ENCODE results near the gene ARHGAP9.

ARHGAP9 gene

GRCh38 chr12:57488402-57489156, 8.9 kb upstream of the ARHGAP9 start:
- H3K27me3 ChIP-seq (ENCODE audit: control insufficient read depth, insufficient read depth, low read length), result no peaks in the 10 kb centered on the region
- H3K36me3 ChIP-seq (ENCODE audit: control insufficient read depth, insufficient read depth, low read length), result peaks cover 41% of the 10 kb centered on the region
- H3K27ac ChIP-seq (ENCODE audit: low read depth, low read length), result peak overlapping the region; percentile 93
- H3K4me1 ChIP-seq (ENCODE audit: control insufficient read depth, insufficient read depth, low read length), result peaks cover 5% of the 10 kb centered on the region; the same call in 1 of the 2 replicates
- H3K9ac ChIP-seq (ENCODE audit: low read depth, low read length), result peak overlapping the region; percentile 97
- H3K9me3 ChIP-seq (ENCODE audit: control insufficient read depth, insufficient read depth, low read length), result peaks cover 5% of the 10 kb centered on the region; the same call in 1 of the 2 replicates
- peak overlapping the region; percentile 91 for H3K4me3 ChIP-seq (ENCODE audit: low read depth, low read length)

- H3K27ac ChIP-seq (ENCODE audit: low read depth, low read length), result peak within 1 kb of the TSS; percentile 93
- H3K4me3 ChIP-seq (ENCODE audit: low read depth, low read length), result peak within 1 kb of the TSS; percentile 91
- H3K9ac ChIP-seq (ENCODE audit: low read depth, low read length), result peak within 1 kb of the TSS; percentile 97
- H3K9me3 ChIP-seq (ENCODE audit: control insufficient read depth, insufficient read depth, low read length), result peaks cover 2% of the 10 kb centered on the region; the same call in 1 of the 2 replicates
- H3K36me3 ChIP-seq (ENCODE audit: control insufficient read depth, insufficient read depth, low read length), result peaks cover 38% of the 10 kb centered on the region
- no peaks in the 10 kb centered on the region for H3K27me3 ChIP-seq (ENCODE audit: control insufficient read depth, insufficient read depth, low read length)
- H3K4me1 ChIP-seq (ENCODE audit: control insufficient read depth, insufficient read depth, low read length), result peaks cover 12% of the 10 kb centered on the region; the same call in 1 of the 2 replicates
These were observed 8.1 kb upstream of the ARHGAP9 start, which contains the start of gene MARS1 for GRCh38 chr12:57487597-57488401. Gene MARS1 (plus strand): TSS chr12:57488068. CDS start chr12:57488091, 23 bp downstream.

GRCh38 chr12:57487055-57487596, 7.5 kb upstream of the ARHGAP9 start:
- H3K4me3 ChIP-seq (ENCODE audit: low read depth, low read length), result no peak overlapping the region; the same call in 1 of the 2 replicates
- H3K27ac ChIP-seq (ENCODE audit: low read depth, low read length), result no peak overlapping the region

GRCh38 chr12:57485695-57486094, 6.0 kb upstream of the ARHGAP9 start:
- Histone ChIP-seq H3K4me3 (ENCODE audit: low read depth, low read length) (no peak overlapping the region), H3K36me3 (ENCODE audit: control insufficient read depth, insufficient read depth, low read length) (peaks cover 20% of the 10 kb centered on the region), H3K9ac (ENCODE audit: low read depth, low read length) (no peak overlapping the region), H3K4me1 (ENCODE audit: control insufficient read depth, insufficient read depth, low read length) (peaks cover 17% of the 10 kb centered on the region), H3K9me3 (ENCODE audit: control insufficient read depth, insufficient read depth, low read length) (no peaks in the 10 kb centered on the region), H3K27ac (ENCODE audit: low read depth, low read length) (no peak overlapping the region), H3K27me3 (ENCODE audit: control insufficient read depth, insufficient read depth, low read length) (no peaks in the 10 kb centered on the region)

More at GRCh38 chr12:57487055-57487596, 7.5 kb upstream of the ARHGAP9 start:
- no peak overlapping the region for H3K9ac ChIP-seq (ENCODE audit: low read depth, low read length)
- peaks cover 12% of the 10 kb centered on the region; the same call in 1 of the 2 replicates for H3K4me1 ChIP-seq (ENCODE audit: control insufficient read depth, insufficient read depth, low read length)
- no peaks in the 10 kb centered on the region for H3K27me3 ChIP-seq (ENCODE audit: control insufficient read depth, insufficient read depth, low read length)
- peaks cover 32% of the 10 kb centered on the region for H3K36me3 ChIP-seq (ENCODE audit: control insufficient read depth, insufficient read depth, low read length)
- H3K9me3 ChIP-seq (ENCODE audit: control insufficient read depth, insufficient read depth, low read length), result no peaks in the 10 kb centered on the region

GRCh38 chr12:57483466-57483865, 3.8 kb upstream of the ARHGAP9 start:
- Histone ChIP-seq H3K27me3 (ENCODE audit: control insufficient read depth, insufficient read depth, low read length) (no peaks in the 10 kb centered on the region), H3K36me3 (ENCODE audit: control insufficient read depth, insufficient read depth, low read length) (no peaks in the 10 kb centered on the region), H3K27ac (ENCODE audit: low read depth, low read length) (no peak overlapping the region), H3K9me3 (ENCODE audit: control insufficient read depth, insufficient read depth, low read length) (no peaks in the 10 kb centered on the region), H3K4me1 (ENCODE audit: control insufficient read depth, insufficient read depth, low read length) (peaks cover 12% of the 10 kb centered on the region), H3K4me3 (ENCODE audit: low read depth, low read length) (no peak overlapping the region), H3K9ac (ENCODE audit: low read depth, low read length) (no peak overlapping the region)

DNA sequence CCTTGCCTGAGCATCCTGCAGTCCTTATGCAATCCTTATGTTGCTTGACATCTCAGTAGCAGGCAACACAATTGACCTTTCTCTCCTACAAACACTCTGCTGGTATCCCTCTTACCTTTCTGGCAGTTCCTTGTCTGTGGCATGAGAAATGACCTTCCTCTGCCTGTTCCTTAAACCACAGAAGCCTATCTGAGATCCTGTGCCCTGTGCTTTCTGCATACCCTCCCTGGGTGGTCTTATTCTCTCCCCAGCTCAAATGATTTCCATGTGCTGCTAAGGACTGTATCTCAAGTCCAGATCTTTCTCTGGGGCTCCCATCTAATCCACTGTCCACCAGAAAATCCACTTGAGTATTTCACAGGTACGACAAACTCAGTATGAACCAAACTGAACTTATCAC, 2.0 kb upstream of the ARHGAP9 start:
- Histone ChIP-seq H3K36me3 (ENCODE audit: control insufficient read depth, insufficient read depth, low read length) (no peaks in the 10 kb centered on the region), H3K9ac (ENCODE audit: low read depth, low read length) (no peak overlapping the region), H3K27me3 (ENCODE audit: control insufficient read depth, insufficient read depth, low read length) (peaks cover 9% of the 10 kb centered on the region), H3K4me1 (ENCODE audit: control insufficient read depth, insufficient read depth, low read length) (peaks cover 20% of the 10 kb centered on the region), H3K4me3 (ENCODE audit: low read depth, low read length) (no peak overlapping the region), H3K27ac (ENCODE audit: low read depth, low read length) (no peak overlapping the region), H3K9me3 (ENCODE audit: control insufficient read depth, insufficient read depth, low read length) (no peaks in the 10 kb centered on the region)

DNA sequence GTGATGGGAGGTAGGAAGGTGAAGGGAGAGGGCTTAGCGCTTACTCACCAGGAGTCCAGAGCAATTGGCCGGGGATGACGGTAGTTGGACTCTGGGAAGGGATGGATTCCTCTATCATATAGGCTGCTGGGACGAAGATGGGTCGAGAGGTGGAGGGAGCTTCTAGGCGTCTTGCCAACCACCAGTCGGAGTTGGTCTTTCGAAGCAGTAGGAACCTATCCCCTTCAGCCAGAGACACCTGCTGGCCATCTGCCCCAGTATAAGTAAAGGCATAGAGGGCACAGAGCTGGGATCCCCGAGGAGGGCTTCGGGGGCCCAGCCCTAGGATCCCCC, 657 bp downstream of the ARHGAP9 start:
- Histone ChIP-seq H3K4me1 (ENCODE audit: control insufficient read depth, insufficient read depth, low read length) (peaks cover 34% of the 10 kb centered on the region), H3K9me3 (ENCODE audit: control insufficient read depth, insufficient read depth, low read length) (no peaks in the 10 kb centered on the region), H3K4me3 (ENCODE audit: low read depth, low read length) (no peak overlapping the region), H3K27ac (ENCODE audit: low read depth, low read length) (no peak overlapping the region), H3K36me3 (ENCODE audit: control insufficient read depth, insufficient read depth, low read length) (no peaks in the 10 kb centered on the region), H3K27me3 (ENCODE audit: control insufficient read depth, insufficient read depth, low read length) (peaks cover 36% of the 10 kb centered on the region), H3K9ac (ENCODE audit: low read depth, low read length) (no peak overlapping the region)

DNA sequence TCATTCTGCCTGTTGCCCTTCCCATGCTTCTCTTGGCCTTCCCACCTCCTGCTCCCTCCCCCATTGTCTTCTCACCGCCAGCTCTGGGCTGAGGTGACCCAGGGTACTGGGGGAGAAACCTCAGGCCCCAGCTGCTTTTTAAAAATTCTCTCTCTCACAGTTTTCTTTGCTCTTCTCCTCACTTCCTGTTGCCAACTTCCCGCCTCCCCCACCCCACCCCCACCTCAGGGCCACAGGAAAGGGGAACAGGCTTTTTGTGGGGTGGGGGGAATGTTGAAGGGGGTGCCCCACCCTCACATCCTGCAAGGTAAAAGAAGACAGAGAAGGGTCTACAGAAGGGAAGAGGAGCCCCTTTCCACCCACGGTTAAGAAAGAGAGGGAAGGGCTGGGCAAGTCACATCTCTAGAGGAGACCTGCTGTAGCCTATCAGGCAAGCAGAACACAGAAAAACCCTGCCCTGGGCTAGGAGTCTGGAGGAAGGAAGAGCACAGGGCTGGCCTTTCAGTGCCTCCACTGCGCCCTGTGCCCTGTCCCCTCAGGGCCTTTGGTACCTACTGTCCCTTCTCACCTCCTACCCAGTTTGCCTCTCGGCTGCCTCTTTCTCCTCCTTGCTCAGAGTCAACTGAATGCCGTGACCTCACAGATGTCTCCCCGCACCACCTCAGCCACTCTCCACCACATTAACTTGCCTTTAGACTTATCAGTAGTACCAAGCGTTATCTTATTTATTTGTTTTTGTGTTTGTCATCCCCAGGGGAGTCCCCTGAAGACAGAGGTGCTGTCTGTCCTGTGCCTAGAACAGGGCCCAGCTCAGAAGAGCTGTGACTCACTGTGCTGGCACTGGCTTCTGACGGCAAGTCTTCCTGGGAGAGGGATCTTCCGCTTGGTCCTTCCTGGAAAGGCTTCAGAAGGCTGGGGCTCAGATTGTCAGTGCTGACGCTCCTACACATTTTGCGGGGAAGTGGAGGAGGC, 1.7 kb downstream of the ARHGAP9 start:
- peaks cover 28% of the 10 kb centered on the region for H3K4me1 ChIP-seq (ENCODE audit: control insufficient read depth, insufficient read depth, low read length)

GRCh38 chr12:57476993-57477709, 2.5 kb downstream of the ARHGAP9 start:
- Histone ChIP-seq H3K4me1 (ENCODE audit: control insufficient read depth, insufficient read depth, low read length) (peaks cover 27% of the 10 kb centered on the region), H3K4me3 (ENCODE audit: low read depth, low read length) (no peak overlapping the region), H3K9me3 (ENCODE audit: control insufficient read depth, insufficient read depth, low read length) (no peaks in the 10 kb centered on the region), H3K9ac (ENCODE audit: low read depth, low read length) (no peak overlapping the region), H3K27ac (ENCODE audit: low read depth, low read length) (no peak overlapping the region), H3K27me3 (ENCODE audit: control insufficient read depth, insufficient read depth, low read length) (peaks cover 52% of the 10 kb centered on the region), H3K36me3 (ENCODE audit: control insufficient read depth, insufficient read depth, low read length) (no peaks in the 10 kb centered on the region)

More for the DNA sequence above, 1.7 kb downstream of the ARHGAP9 start:
- Histone ChIP-seq H3K4me3 (ENCODE audit: low read depth, low read length) (no peak overlapping the region), H3K27ac (ENCODE audit: low read depth, low read length) (no peak overlapping the region), H3K9me3 (ENCODE audit: control insufficient read depth, insufficient read depth, low read length) (no peaks in the 10 kb centered on the region), H3K36me3 (ENCODE audit: control insufficient read depth, insufficient read depth, low read length) (no peaks in the 10 kb centered on the region), H3K9ac (ENCODE audit: low read depth, low read length) (no peak overlapping the region), H3K27me3 (ENCODE audit: control insufficient read depth, insufficient read depth, low read length) (peaks cover 44% of the 10 kb centered on the region)

Measured in HUES48 (cell line).